ENCODE measurements around the gene KRT5.
"Not testable (repeated sequence)": the region's sequence is repeated elsewhere in the genome, so short reads cannot be mapped to it uniquely, and the experiment has no call there.

Gene KRT5

DNA sequence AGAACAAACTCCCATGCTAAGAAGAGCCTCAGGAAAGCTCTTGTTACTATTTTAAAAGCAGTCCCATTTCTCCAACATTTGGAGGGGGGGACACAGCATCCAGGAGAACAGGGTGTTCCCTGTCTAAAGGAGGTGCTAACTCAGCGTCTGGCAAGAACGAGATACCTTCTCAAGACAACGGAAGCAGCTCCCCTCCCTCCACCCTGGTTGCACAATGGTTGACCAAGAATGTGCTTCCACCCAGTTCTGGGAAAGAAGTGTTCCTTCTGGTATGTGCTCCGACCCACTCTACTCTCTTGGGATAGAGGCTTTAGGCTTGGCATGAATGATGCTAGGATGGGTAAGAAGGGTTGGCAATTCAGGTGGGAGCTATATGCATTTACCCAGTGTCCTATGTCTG, 25.7 kb downstream of the KRT5 start:
- TF ChIP-seq, protein P1, sequence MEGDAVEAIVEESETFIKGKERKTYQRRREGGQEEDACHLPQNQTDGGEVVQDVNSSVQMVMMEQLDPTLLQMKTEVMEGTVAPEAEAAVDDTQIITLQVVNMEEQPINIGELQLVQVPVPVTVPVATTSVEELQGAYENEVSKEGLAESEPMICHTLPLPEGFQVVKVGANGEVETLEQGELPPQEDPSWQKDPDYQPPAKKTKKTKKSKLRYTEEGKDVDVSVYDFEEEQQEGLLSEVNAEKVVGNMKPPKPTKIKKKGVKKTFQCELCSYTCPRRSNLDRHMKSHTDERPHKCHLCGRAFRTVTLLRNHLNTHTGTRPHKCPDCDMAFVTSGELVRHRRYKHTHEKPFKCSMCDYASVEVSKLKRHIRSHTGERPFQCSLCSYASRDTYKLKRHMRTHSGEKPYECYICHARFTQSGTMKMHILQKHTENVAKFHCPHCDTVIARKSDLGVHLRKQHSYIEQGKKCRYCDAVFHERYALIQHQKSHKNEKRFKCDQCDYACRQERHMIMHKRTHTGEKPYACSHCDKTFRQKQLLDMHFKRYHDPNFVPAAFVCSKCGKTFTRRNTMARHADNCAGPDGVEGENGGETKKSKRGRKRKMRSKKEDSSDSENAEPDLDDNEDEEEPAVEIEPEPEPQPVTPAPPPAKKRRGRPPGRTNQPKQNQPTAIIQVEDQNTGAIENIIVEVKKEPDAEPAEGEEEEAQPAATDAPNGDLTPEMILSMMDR (IDR thresholded peaks at IDR 0.05; ENCODE audit: poor library complexity, severe bottlenecking), result no peak
- peak overlapping the region; percentile 100 for H3K27ac ChIP-seq (ENCODE audit: poor library complexity, severe bottlenecking)
- ATAC-seq (ENCODE audit: low read depth) (peak; percentile 54), DNase-seq (ENCODE audit: low spot score) (peak; percentile 91)
- H3K4me1 ChIP-seq (ENCODE audit: insufficient read depth, poor library complexity, severe bottlenecking), result peaks cover 40% of the 10 kb centered on the region
- peaks cover 30% of the 10 kb centered on the region for H3K36me3 ChIP-seq (ENCODE audit: low read depth)
- H3K4me3 ChIP-seq (ENCODE audit: severe bottlenecking), result no peak overlapping the region
- no peaks in the 10 kb centered on the region for H3K9me3 ChIP-seq (ENCODE audit: severe bottlenecking)
- H3K27me3 ChIP-seq (ENCODE audit: insufficient read depth, poor library complexity, severe bottlenecking), result no peaks in the 10 kb centered on the region

DNA sequence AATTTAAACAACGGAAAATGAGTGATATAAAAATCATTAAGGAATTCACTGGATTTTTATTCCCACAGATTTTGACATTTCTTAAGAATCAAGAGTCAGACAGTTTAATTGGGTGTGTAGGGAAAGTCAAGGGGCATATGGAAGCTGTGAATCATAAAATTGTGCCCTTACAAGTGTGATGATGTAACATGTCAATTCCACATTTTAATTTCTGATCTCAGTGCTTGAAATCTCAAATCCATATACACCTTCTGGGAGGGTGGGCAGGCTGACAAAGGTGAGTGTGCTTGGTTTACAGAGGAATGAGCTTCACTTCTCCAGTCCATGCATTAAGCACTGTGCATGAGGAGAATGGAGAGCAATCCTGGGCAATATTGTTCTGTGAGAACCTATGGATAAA, 26.1 kb downstream of the KRT5 start:
- Histone ChIP-seq H3K27me3 (ENCODE audit: insufficient read depth, poor library complexity, severe bottlenecking) (no peaks in the 10 kb centered on the region), H3K36me3 (ENCODE audit: low read depth) (peaks cover 34% of the 10 kb centered on the region), H3K4me3 (ENCODE audit: severe bottlenecking) (no peak overlapping the region), H3K27ac (ENCODE audit: poor library complexity, severe bottlenecking) (peak overlapping the region; percentile 100), H3K9me3 (ENCODE audit: severe bottlenecking) (no peaks in the 10 kb centered on the region), H3K4me1 (ENCODE audit: insufficient read depth, poor library complexity, severe bottlenecking) (peaks cover 38% of the 10 kb centered on the region)
- no peak for DNase-seq (ENCODE audit: low spot score)
- TF ChIP-seq, protein P1 (IDR thresholded peaks at IDR 0.05; ENCODE audit: poor library complexity, severe bottlenecking), result no peak
- ATAC-seq (ENCODE audit: low read depth), result peak; percentile 3

DNA sequence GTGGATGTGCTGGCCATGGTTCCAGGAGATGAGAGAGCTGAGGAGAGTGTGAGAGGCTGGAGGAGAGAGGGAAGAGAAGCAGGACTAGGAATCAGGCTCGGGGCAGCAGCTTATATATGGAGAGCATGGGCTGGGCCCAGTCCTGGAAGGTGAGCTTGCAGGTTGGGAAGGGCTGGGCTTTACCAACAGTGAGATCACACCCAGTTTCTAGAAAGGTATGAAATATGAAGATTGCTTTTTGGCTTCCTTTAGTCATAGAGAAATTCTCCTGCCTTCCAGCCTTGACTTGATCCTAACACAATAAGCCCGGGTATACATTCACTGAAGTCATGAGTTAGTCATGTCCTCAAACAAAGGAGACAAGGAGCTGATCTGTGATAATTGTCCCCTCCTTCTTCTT, 27.0 kb downstream of the KRT5 start, which contains the start of gene KRT6A:
Gene KRT6A, minus strand, starts transcription at position 86 of the 400 bp plus-strand sequence. Its CDS starts 69 bp downstream, at position 17.
- H3K9me3 ChIP-seq (ENCODE audit: severe bottlenecking), result no peaks in the 10 kb centered on the region
- peak within 1 kb of the TSS; percentile 59 for H3K4me3 ChIP-seq (ENCODE audit: severe bottlenecking)
- peak; percentile 71 for ATAC-seq (ENCODE audit: low read depth)
- peaks cover 38% of the 10 kb centered on the region for H3K4me1 ChIP-seq (ENCODE audit: insufficient read depth, poor library complexity, severe bottlenecking)
- TF ChIP-seq, protein P1 (IDR thresholded peaks at IDR 0.05; ENCODE audit: poor library complexity, severe bottlenecking), result no peak
- DNase-seq (ENCODE audit: low spot score), result peak; percentile 94
- H3K27ac ChIP-seq (ENCODE audit: poor library complexity, severe bottlenecking), result peak within 1 kb of the TSS; percentile 100
- H3K36me3 ChIP-seq (ENCODE audit: low read depth), result peaks cover 44% of the 10 kb centered on the region
- H3K27me3 ChIP-seq (ENCODE audit: insufficient read depth, poor library complexity, severe bottlenecking), result no peaks in the 10 kb centered on the region

DNA sequence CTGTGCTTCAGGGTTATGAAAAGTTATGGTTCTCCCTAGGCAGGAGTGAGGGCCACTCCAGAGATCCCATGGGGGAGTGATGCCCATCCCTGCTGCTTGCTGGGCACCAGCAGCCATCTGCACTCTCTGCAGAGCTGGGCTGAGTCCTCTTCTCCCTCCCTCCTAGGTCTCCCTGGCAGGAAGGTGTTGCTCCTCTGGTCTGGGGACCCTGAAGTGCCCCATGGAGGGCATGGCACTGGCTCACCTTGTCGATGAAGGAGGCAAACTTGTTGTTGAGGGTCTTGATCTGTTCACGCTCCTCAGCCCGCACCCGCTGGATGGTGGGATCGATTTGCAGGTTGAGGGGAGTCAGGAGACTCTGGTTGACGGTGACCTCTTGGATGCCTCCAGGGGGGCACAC, 27.8 kb downstream of the KRT5 start:
- ATAC-seq (ENCODE audit: low read depth); H3K27me3 ChIP-seq (ENCODE audit: insufficient read depth, poor library complexity, severe bottlenecking); DNase-seq (ENCODE audit: low spot score); H3K9me3 ChIP-seq (ENCODE audit: severe bottlenecking): not testable (repeated sequence)
- H3K27ac ChIP-seq (ENCODE audit: poor library complexity, severe bottlenecking), result peak overlapping the region; percentile 100
- H3K36me3 ChIP-seq (ENCODE audit: low read depth), result peaks cover 51% of the 10 kb centered on the region
- peak overlapping the region; percentile 59 for H3K4me3 ChIP-seq (ENCODE audit: severe bottlenecking)
- H3K4me1 ChIP-seq (ENCODE audit: insufficient read depth, poor library complexity, severe bottlenecking), result peaks cover 38% of the 10 kb centered on the region

DNA sequence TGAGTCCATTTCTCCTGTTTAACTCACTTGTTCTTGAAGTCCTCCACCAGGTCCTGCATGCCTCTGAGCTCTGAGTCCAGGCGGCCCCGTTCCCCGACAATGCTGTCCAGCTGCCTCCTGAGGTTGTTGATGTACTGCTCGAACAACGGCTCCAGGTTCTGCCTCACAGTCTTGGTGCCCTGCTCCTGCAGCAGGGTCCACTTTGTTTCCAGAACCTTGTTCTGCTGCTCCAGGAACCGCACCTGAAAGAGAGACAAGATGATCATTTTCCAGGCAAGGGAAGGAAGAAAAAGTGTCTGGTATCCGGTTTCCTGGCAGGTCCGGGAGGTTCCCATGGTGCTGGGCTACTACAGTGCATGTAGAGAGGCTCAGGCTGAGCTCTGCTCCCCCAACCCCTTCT, 28.7 kb downstream of the KRT5 start:
- Histone ChIP-seq H3K4me1 (ENCODE audit: insufficient read depth, poor library complexity, severe bottlenecking) (peaks cover 29% of the 10 kb centered on the region), H3K4me3 (ENCODE audit: severe bottlenecking) (peak overlapping the region; percentile 59), H3K27ac (ENCODE audit: poor library complexity, severe bottlenecking) (peak overlapping the region; percentile 100), H3K36me3 (ENCODE audit: low read depth) (peaks cover 56% of the 10 kb centered on the region)
- DNase-seq (ENCODE audit: low spot score); H3K9me3 ChIP-seq (ENCODE audit: severe bottlenecking); H3K27me3 ChIP-seq (ENCODE audit: insufficient read depth, poor library complexity, severe bottlenecking); ATAC-seq (ENCODE audit: low read depth): not testable (repeated sequence)

DNA sequence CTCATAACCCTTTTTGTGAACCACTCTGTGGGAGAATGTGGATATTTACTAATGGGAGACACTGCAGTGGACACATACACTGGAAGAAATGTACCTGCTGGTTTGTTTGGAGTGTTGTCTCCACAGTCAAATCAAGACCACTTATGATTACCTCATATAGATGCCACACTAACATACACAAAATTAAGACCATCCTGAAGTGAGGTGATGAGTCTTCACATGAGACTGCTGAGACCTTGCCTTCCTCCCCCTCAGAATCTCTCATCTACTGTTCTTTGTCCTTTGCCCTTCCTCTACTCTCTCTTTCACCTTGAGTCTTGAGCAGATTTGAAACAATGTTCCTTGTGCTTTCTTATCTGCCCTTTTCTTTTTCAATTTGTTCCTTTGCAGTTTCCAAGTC, 31.5 kb downstream of the KRT5 start:
- DNase-seq (ENCODE audit: low spot score) (no peak), ATAC-seq (ENCODE audit: low read depth) (no peak)
- Histone ChIP-seq H3K4me3 (ENCODE audit: severe bottlenecking) (no peak overlapping the region), H3K4me1 (ENCODE audit: insufficient read depth, poor library complexity, severe bottlenecking) (peaks cover 4% of the 10 kb centered on the region), H3K36me3 (ENCODE audit: low read depth) (peaks cover 56% of the 10 kb centered on the region), H3K27ac (ENCODE audit: poor library complexity, severe bottlenecking) (peak overlapping the region; percentile 100), H3K9me3 (ENCODE audit: severe bottlenecking) (peaks cover 11% of the 10 kb centered on the region), H3K27me3 (ENCODE audit: insufficient read depth, poor library complexity, severe bottlenecking) (no peaks in the 10 kb centered on the region)
- TF ChIP-seq, protein P1 (IDR thresholded peaks at IDR 0.05; ENCODE audit: poor library complexity, severe bottlenecking), result no peak

DNA sequence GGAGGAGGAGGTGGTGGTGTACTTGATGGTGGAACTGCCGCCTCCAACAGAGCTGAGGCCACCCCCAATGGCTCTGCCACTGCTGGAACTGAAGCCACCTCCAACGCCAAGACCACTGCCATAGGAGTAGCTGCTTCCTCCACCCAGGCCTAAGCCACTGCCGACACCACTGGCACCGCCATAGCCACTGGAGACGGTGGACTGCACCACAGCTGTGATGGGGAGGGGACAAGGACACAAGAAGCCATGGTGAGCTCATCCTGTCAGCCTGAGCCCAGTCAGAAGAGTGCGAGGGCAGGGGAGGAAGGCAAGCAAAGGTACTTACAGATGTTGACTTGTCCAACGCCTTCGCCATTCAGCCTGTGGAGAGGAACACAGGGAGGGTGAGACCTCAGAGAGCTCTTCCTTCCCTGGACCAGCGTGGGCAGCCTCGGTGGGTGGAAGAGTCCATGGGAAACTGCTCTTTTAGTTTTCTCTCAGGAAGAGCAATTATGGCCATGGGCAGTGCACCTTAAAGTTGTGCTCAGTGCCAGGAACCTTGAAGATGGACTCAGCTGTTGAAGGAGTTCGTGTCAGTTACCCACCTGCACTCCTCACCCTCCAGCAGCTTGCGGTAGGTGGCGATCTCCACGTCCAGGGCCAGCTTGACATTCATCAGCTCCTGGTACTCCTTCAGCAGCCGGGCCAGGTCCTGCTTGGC, 32.3 kb downstream of the KRT5 start:
- H3K4me1 ChIP-seq (ENCODE audit: insufficient read depth, poor library complexity, severe bottlenecking); H3K27me3 ChIP-seq (ENCODE audit: insufficient read depth, poor library complexity, severe bottlenecking): not testable (repeated sequence)
- ATAC-seq (ENCODE audit: low read depth), result peak; percentile 1; the same call in 2 of the 3 replicates

More for the DNA sequence above, 32.3 kb downstream of the KRT5 start:
- peaks cover 11% of the 10 kb centered on the region for H3K9me3 ChIP-seq (ENCODE audit: severe bottlenecking)
- not testable (repeated sequence) for DNase-seq (ENCODE audit: low spot score); H3K4me3 ChIP-seq (ENCODE audit: severe bottlenecking)
- H3K27ac ChIP-seq (ENCODE audit: poor library complexity, severe bottlenecking), result peak overlapping the region; percentile 100
- H3K36me3 ChIP-seq (ENCODE audit: low read depth), result peaks cover 56% of the 10 kb centered on the region

Measured in RWPE2 (cell line).